ENCODE data around the gene DHRS7B.
"Not testable (repeated sequence)": the region's sequence is repeated elsewhere in the genome, so short reads cannot be mapped to it uniquely, and the experiment has no call there.

DHRS7B gene

GRCh38 chr17:21127509-21128077 is 829 bp downstream of the DHRS7B start:
- no peak for DNase-seq (ENCODE audit: insufficient read length, low spot score)
- FAIRE-seq = no peak
- TF ChIP-seq CTCF (IDR thresholded peaks at IDR 0.05; ENCODE audit: insufficient read depth, missing control alignments) = no peak

- no peak for FAIRE-seq
- TF ChIP-seq CTCF (IDR thresholded peaks at IDR 0.05; ENCODE audit: insufficient read depth, missing control alignments) = peak; percentile 45
- no peak for DNase-seq (ENCODE audit: insufficient read length, low spot score)
Observed at GRCh38 chr17:21129023-21129681, 2.4 kb downstream of the DHRS7B start.

GRCh38 chr17:21131137-21131536 is 4.4 kb downstream of the DHRS7B start:
- DNase-seq (ENCODE audit: insufficient read length, low spot score) = no peak

GRCh38 chr17:21132428-21132827 is 5.7 kb downstream of the DHRS7B start:
- TF ChIP-seq CTCF (IDR thresholded peaks at IDR 0.05; ENCODE audit: insufficient read depth, missing control alignments) = no peak
- FAIRE-seq = no peak

More at GRCh38 chr17:21131137-21131536, 4.4 kb downstream of the DHRS7B start:
- no peak for TF ChIP-seq CTCF (IDR thresholded peaks at IDR 0.05; ENCODE audit: insufficient read depth, missing control alignments)
- no peak for FAIRE-seq

DNA sequence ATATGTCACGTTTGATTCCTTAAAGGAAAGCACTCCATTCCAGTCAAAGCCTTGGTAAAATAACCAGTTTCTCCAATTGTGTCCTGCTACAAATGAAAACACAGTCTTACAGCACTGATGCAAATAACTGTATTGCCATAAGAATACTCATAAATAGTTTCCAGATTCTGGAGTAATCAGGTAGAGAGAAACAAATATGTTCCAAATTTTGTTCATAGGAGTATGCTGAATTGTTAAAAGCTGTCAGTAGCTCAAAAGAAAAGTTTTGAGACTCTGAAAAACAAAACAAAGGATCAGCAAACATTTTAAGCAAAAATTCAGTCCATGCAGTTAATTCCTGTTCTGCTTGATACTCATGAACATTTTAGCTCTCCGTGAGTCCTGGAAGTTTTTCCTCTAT is 7.8 kb downstream of the DHRS7B start:
- FAIRE-seq (no peak), DNase-seq (ENCODE audit: insufficient read length, low spot score) (no peak)
- no peak for TF ChIP-seq CTCF (IDR thresholded peaks at IDR 0.05; ENCODE audit: insufficient read depth, missing control alignments)

More at GRCh38 chr17:21132428-21132827, 5.7 kb downstream of the DHRS7B start:
- no peak for DNase-seq (ENCODE audit: insufficient read length, low spot score)

DNA sequence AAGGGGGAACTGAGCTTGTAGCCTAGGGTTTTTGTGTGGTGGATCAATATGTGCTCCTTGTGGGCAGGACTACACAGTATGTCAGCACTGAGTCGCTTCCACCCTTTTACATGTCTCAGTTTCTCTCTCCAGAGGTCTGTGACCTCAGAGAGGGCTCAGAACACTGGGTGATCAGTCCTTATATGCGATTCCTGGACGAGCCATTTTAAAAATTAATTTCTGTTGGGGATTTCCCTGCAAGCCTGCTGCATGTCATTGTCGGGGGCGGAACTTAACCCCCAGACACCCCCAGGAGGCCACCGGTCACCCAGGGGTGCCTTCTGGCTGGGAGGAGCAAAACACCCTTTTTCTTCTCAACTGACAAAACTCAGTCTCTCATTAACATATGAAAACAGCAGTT is 14.1 kb downstream of the DHRS7B start:
- FAIRE-seq (no peak), DNase-seq (ENCODE audit: insufficient read length, low spot score) (no peak)
- TF ChIP-seq CTCF (IDR thresholded peaks at IDR 0.05; ENCODE audit: insufficient read depth, missing control alignments) = no peak

DNA sequence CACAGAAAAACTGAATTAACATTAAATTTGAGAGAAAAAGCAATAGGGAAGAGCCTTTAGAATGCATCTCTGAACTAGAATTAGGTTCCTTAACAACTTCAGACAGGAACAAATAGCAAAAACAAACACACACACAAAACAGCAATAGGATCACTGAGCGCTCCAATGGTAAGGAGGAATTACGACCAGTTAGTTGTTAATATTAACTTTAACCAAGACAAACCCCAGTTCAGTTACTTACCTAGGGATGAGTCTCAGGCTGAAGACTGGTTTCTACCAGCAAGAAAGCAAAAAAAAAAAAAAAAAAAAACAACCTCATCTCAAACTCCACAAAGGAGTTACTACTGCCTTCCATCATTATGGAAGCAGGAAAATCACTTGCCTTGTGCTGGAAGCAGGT is 14.6 kb downstream of the DHRS7B start:
- DNase-seq (ENCODE audit: insufficient read length, low spot score) (no peak), FAIRE-seq (no peak)
- TF ChIP-seq CTCF (IDR thresholded peaks at IDR 0.05; ENCODE audit: insufficient read depth, missing control alignments) = no peak

DNA sequence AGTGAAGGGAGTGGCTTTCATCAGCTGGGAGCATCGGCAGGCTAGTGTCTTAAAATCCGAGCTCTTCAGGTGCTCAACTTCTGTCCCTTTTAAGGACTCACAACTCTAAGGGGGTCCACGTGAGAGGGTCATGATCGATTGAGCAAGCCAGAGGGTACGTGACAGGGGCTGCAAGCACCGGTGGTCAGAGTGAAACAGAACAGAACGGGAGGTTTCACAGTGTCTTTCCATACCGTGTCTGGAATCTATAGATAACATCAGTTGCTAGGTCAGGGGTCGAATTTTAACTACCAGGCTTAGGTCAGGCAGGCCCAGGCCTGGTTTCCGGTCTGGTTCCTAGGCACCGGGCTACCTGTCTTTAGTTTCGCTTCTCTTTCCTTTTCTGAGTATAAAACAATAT is 15.3 kb downstream of the DHRS7B start:
- DNase-seq (ENCODE audit: insufficient read length, low spot score); FAIRE-seq: not testable (repeated sequence)

All from D721Med (cell line).